GM12878 (cell line): ENCODE data around the gene ARAP2. TPM values are rescaled to one million over a fixed set of nuclear protein-coding genes. Genes with fewer than 3 reads are reported as not detected.
A peak's percentile ranks its signal among the peaks of the same experiment; 100 is the strongest.

ENCODE experiments used
- ATAC-seq: fragments of 200-7000 bp; cut with Tn5 transposase; 3 replicates; pipeline ENCODE4 v1.9.1; 2020; ENCODE audit warnings: mild to moderate bottlenecking, moderate library complexity
- BruUV-seq: library from RNA; stranded (reverse); fragments of 400-500 nt; replicated peaks from 2 replicates; lab custom pipeline; 2021; lab: Mats Ljungman, UMichigan
- CTCF ChIA-PET: fragments of 300-600 bp; sonication (Branson Sonifier 250); formaldehyde crosslinking; extraction: SDS; loops from one replicate; lab custom pipeline; 2021; ENCODE audit warnings: inconsistent platforms; lab: Yijun Ruan, JAX
- POLR2A ChIA-PET: fragments of 350-600 bp; formaldehyde crosslinking; extraction: SDS; loops from one replicate; lab custom pipeline; 2021; ENCODE audit warnings: inconsistent platforms; lab: Charles Lee
- RAD21 ChIA-PET: fragments of 300-600 bp; sonication (Branson Sonifier 250); formaldehyde crosslinking; loops from one replicate; lab custom pipeline; 2023; ENCODE audit warnings: antibody characterized with exemption; ENCODE audit not compliant: unreplicated experiment; lab: Charles Lee
- SMC1A ChIA-PET: fragments of 300-600 bp; sonication (Branson Sonifier 250); formaldehyde crosslinking; loops from one replicate; lab custom pipeline; 2023; ENCODE audit not compliant: unreplicated experiment, uncharacterized antibody; lab: Charles Lee
- DNase-seq: peaks from one replicate; pipeline ENCODE4 v3.0.0-alpha.2; 2011; ENCODE audit warnings: low read depth, low spot score
- FAIRE-seq: peaks from 3 replicates; lab custom pipeline; 2011; peaks lifted over from hg19 to GRCh38; lab: Jason Lieb, UNC
- H2AFZ ChIP-seq: 2 replicates; pipeline ENCODE4 v1.6.0; 2011; ENCODE audit warnings: low read depth, low read length, control low read depth; ENCODE audit not compliant: control insufficient read depth
- H3K27ac ChIP-seq: 2 replicates; pipeline ENCODE4 v1.5.1; 2011; ENCODE audit warnings: control low read depth; ENCODE audit not compliant: control insufficient read depth, insufficient read depth
- H3K27me3 ChIP-seq, 2 experiments: replicated peaks in 1 of 2; 2 replicates each; pipeline versions ENCODE4 v1.6.0 to v1.6.1; 2011; ENCODE audit warnings: low read length in 1 of 2; ENCODE audit not compliant: control insufficient read depth in 2 of 2, insufficient read depth in 2 of 2
- H3K36me3 ChIP-seq, 2 experiments: 2 replicates each; pipeline ENCODE4 v1.5.1; 2011; ENCODE audit warnings: low read length in 1 of 2; ENCODE audit not compliant: control insufficient read depth in 2 of 2, insufficient read depth in 2 of 2
- H3K4me1 ChIP-seq: 2 replicates; pipeline ENCODE4 v1.6.1; 2011; ENCODE audit warnings: mild to moderate bottlenecking, low read length, moderate library complexity, mixed read lengths; ENCODE audit not compliant: control insufficient read depth, insufficient read depth
- H3K4me2 ChIP-seq: 2 replicates; pipeline ENCODE4 v1.6.0; 2011; ENCODE audit warnings: control low read depth; ENCODE audit not compliant: control insufficient read depth, insufficient read depth
- H3K4me3 ChIP-seq: fragments of 200-600 bp; sonication (generic); 2 replicates; pipeline ENCODE4 v1.5.1; 2016
- H3K79me2 ChIP-seq: 2 replicates; pipeline ENCODE4 v1.6.0; 2011; ENCODE audit warnings: low read length; ENCODE audit not compliant: control insufficient read depth, insufficient read depth
- H3K9ac ChIP-seq: 2 replicates; pipeline ENCODE4 v1.8.0; 2011; ENCODE audit warnings: low read length, control low read depth, mixed read lengths; ENCODE audit not compliant: control insufficient read depth, insufficient read depth
- H3K9me3 ChIP-seq: replicated peaks from 3 replicates; pipeline ENCODE4 v1.5.1; 2011; ENCODE audit warnings: mild to moderate bottlenecking, low read length; ENCODE audit not compliant: control insufficient read depth, insufficient read depth
- H4K20me1 ChIP-seq: 2 replicates; pipeline ENCODE4 v1.6.0; 2011; ENCODE audit not compliant: control insufficient read depth, insufficient read depth
- BHLHE40 ChIP-seq, 2 experiments: fragments of 450-650 bp in 1 of 2; IDR thresholded peaks; 2 replicates each; pipeline ENCODE4 v1.6.1; 2011 to 2017; ENCODE audit warnings: low read depth in 2 of 2, borderline replicate concordance in 1 of 2, improper control_type of control experiment in 1 of 2, low read length in 1 of 2, mild to moderate bottlenecking in 1 of 2
- CUX1 ChIP-seq: IDR thresholded peaks from 2 replicates; pipeline ENCODE4 v1.6.1; 2012; ENCODE audit warnings: improper control_type of control experiment, low read depth, low read length; ENCODE audit not compliant: insufficient replicate concordance
- FOXM1 ChIP-seq: IDR thresholded peaks from 2 replicates; pipeline ENCODE4 v1.6.1; 2012; ENCODE audit warnings: low read depth, mild to moderate bottlenecking, inconsistent platforms, low read length, moderate library complexity
- HDGF ChIP-seq: fragments of 450-650 bp; IDR thresholded peaks from 2 replicates; pipeline ENCODE4 v1.6.1; 2016; ENCODE audit warnings: antibody characterized with exemption
- KDM1A ChIP-seq: fragments of 200-600 bp; sonication (generic); IDR thresholded peaks from 2 replicates; pipeline ENCODE4 v1.6.1; 2016; ENCODE audit warnings: borderline replicate concordance
- RAD51 ChIP-seq: fragments of 450-650 bp; IDR thresholded peaks from 2 replicates; pipeline ENCODE4 v1.6.1; 2016; ENCODE audit warnings: moderate library complexity, mild to moderate bottlenecking, inconsistent platforms
- RUNX3 ChIP-seq: IDR thresholded peaks from 2 replicates; pipeline ENCODE4 v1.6.1; 2012; ENCODE audit warnings: low read length, inconsistent platforms
- TCF7 ChIP-seq: IDR thresholded peaks from 2 replicates; pipeline ENCODE4 v1.6.1; 2014; ENCODE audit warnings: antibody characterized with exemption, borderline replicate concordance
- WGBS: methylation state at CpG from one replicate; pipeline ENCODE4 v1.1.6; 2016; ENCODE audit warnings: low lambda C conversion rate; ENCODE audit not compliant: insufficient replicate concordance, insufficient coverage; ENCODE audit errors: missing lambda C conversion rate; 5-methylcytosine and 5-hydroxymethylcytosine counted together
- in situ Hi-C: fragments of 300-500 bp; cut with MboI; formaldehyde crosslinking; loops from 9 replicates; pipeline ENCODE4 v1.14.3; 2018; ENCODE audit warnings: mixed read lengths
- intact Hi-C: fragments of 100-400 bp; cut with micrococcal nuclease; formaldehyde crosslinking; loops from one replicate; pipeline ENCODE4 v1.14.2; 2022; ENCODE audit not compliant: unreplicated experiment
- polyA plus RNA-seq, 11 experiments: library from polyadenylated mRNA; depleted of rRNA in 4 of 11; unstranded in 6 of 11; stranded (reverse) in 5 of 11; fragments of >200 nt; fragmentation: Nextera tagmentation in 4 of 11; fragmentation: Illumina TruSeq in 1 of 11; extraction: Ambion mirVana in 4 of 11; extraction: Trizol in 1 of 11; gene quantifications; 1 replicate in 1 of 11; 2 replicates in 10 of 11; pipeline versions ENCODE4 v1.2.1 to v1.2.3, GENCODE V29; 2011 to 2016; ENCODE audit warnings: inconsistent platforms in 2 of 11, missing spikeins in 2 of 11, low read depth in 1 of 11
- total RNA-seq, 4 experiments: library from RNA; depleted of rRNA in 3 of 4; stranded (reverse); fragments of >200 nt in 3 of 4; fragmentation: Illumina TruSeq in 1 of 4; extraction: Trizol in 1 of 4; gene quantifications; 2 replicates each; pipeline versions ENCODE4 v1.2.1 to v1.2.3, GENCODE V29; 2013 to 2021
- TF ChIP-seq, protein P1 (sequence below): IDR thresholded peaks from 2 replicates; pipeline ENCODE4 v1.6.1; 2011; ENCODE audit warnings: low read depth, mild to moderate bottlenecking, low read length, moderate library complexity, borderline replicate concordance; ENCODE audit errors: extremely low read depth
- TF ChIP-seq, protein P2 (sequence below): IDR thresholded peaks from 2 replicates; pipeline ENCODE4 v1.6.1; 2011; ENCODE audit warnings: low read depth, low read length, improper control_type of control experiment, borderline replicate concordance
- TF ChIP-seq, protein P3 (sequence below): fragments of 450-650 bp; IDR thresholded peaks from 2 replicates; pipeline ENCODE4 v1.6.1; 2018; ENCODE audit warnings: borderline replicate concordance, mild to moderate bottlenecking; ENCODE audit not compliant: partially characterized antibody

Gene ARAP2
- total and polyA plus RNA-seq, 10 of the 15 experiments (the other 5 are each of a cell fraction or from before 2014, with no cell fraction given) = 5.4 to 36.1 (median 12.2) TPM

- no peaks in the 10 kb centered on the region for H3K27me3 ChIP-seq
- ATAC-seq (peak; percentile 64), FAIRE-seq (peak; percentile 90), DNase-seq (peak; percentile 53)
- H3K4me3 ChIP-seq = peak overlapping the region; percentile 84
- CTCF ChIA-PET = interaction anchor here (1.0 to 4.5 kb wide), 3 partner anchors 17 to 151 kb away, joined by 3 to 23 read pairs (median 7); no protein-coding TSS in a partner anchor
- peak overlapping the region; percentile 88 for H3K27ac ChIP-seq
- SMC1A ChIA-PET = interaction anchor here (0.9 to 6.9 kb wide), 23 partner anchors 9 to 163 kb away, joined by 3 to 78 read pairs (median 11); no protein-coding TSS in a partner anchor
- POLR2A ChIA-PET = interaction anchor here (0.5 to 1.9 kb wide), 4 partner anchors 10 to 1611 kb away, joined by 3 to 10 read pairs (median 3); no protein-coding TSS in a partner anchor
- intact Hi-C loops (loop anchor here (2.0 to 5.0 kb wide), 2 partner anchors 145 to 1651 kb away; partner anchors contain the start of gene TBC1D1), in situ Hi-C loops (loop anchor here (5.0 kb wide), 1 partner anchor 81 kb away; no protein-coding TSS in a partner anchor)
- no peak overlapping the region for H2AFZ ChIP-seq
- peaks cover 0 to 15% of the 10 kb centered on the region in 2 experiments; a peak in 1 of 4 replicates for H3K36me3 ChIP-seq
- H3K9ac ChIP-seq = peak overlapping the region; percentile 94
- no peaks in the 10 kb centered on the region for H4K20me1 ChIP-seq
- H3K4me1 ChIP-seq = no peaks in the 10 kb centered on the region; the same call in 1 of the 2 replicates
- H3K79me2 ChIP-seq = peaks cover 61% of the 10 kb centered on the region
- peak overlapping the region; percentile 72 for H3K4me2 ChIP-seq
- peaks cover 12% of the 10 kb centered on the region for H3K9me3 ChIP-seq
- no TSS peak for BruUV-seq
- RAD21 ChIA-PET = interaction anchor here (1.0 to 4.5 kb wide), 11 partner anchors 12 to 158 kb away, joined by 3 to 51 read pairs (median 14); no protein-coding TSS in a partner anchor
- WGBS = 2% methylated on average over 2 of the region's 2 CpGs
- TF ChIP-seq RUNX3 (0 out of 2 replicates have a peak, but pooled peaks have one; percentile 12), KDM1A (no peak), HDGF (no peak), RAD51 (peak; percentile 96), CUX1 (no peak), BHLHE40 (IDR thresholded peaks at IDR 0.05; ENCODE audit: borderline replicate concordance in 1 of 2, low read depth in 2 of 2, low read length in 1 of 2) (peak; percentile 91 to 92), TCF7 (no peak), FOXM1 (no peak)
- TF ChIP-seq, protein P1, sequence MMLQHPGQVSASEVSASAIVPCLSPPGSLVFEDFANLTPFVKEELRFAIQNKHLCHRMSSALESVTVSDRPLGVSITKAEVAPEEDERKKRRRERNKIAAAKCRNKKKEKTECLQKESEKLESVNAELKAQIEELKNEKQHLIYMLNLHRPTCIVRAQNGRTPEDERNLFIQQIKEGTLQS = peak; percentile 56; the same call in 1 of the 2 replicates
- TF ChIP-seq, protein P2, sequence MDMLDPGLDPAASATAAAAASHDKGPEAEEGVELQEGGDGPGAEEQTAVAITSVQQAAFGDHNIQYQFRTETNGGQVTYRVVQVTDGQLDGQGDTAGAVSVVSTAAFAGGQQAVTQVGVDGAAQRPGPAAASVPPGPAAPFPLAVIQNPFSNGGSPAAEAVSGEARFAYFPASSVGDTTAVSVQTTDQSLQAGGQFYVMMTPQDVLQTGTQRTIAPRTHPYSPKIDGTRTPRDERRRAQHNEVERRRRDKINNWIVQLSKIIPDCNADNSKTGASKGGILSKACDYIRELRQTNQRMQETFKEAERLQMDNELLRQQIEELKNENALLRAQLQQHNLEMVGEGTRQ = peak; percentile 77; the same call in 1 of the 2 replicates
- TF ChIP-seq, protein P3, sequence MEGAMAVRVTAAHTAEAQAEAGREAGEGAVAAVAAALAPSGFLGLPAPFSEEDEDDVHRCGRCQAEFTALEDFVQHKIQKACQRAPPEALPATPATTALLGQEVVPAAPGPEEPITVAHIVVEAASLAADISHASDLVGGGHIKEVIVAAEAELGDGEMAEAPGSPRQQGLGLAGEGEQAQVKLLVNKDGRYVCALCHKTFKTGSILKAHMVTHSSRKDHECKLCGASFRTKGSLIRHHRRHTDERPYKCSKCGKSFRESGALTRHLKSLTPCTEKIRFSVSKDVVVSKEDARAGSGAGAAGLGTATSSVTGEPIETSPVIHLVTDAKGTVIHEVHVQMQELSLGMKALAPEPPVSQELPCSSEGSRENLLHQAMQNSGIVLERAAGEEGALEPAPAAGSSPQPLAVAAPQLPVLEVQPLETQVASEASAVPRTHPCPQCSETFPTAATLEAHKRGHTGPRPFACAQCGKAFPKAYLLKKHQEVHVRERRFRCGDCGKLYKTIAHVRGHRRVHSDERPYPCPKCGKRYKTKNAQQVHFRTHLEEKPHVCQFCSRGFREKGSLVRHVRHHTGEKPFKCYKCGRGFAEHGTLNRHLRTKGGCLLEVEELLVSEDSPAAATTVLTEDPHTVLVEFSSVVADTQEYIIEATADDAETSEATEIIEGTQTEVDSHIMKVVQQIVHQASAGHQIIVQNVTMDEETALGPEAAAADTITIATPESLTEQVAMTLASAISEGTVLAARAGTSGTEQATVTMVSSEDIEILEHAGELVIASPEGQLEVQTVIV = no peak
Measured at GRCh38 chr4:36241771-36242170, 2.5 kb downstream of the ARAP2 start.
